ENCODE data around the gene ASB10. TPM values are rescaled to one million over a fixed set of nuclear protein-coding genes. Genes with fewer than 3 reads are reported as not detected.

Gene ASB10, protein sequence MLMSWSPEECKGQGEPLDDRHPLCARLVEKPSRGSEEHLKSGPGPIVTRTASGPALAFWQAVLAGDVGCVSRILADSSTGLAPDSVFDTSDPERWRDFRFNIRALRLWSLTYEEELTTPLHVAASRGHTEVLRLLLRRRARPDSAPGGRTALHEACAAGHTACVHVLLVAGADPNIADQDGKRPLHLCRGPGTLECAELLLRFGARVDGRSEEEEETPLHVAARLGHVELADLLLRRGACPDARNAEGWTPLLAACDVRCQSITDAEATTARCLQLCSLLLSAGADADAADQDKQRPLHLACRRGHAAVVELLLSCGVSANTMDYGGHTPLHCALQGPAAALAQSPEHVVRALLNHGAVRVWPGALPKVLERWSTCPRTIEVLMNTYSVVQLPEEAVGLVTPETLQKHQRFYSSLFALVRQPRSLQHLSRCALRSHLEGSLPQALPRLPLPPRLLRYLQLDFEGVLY
- total RNA-seq: 10 to 100 TPM in 3 of 4 donors, 1 to 10 TPM in 1; 9.7 to 29.6 (median 23.0) TPM
- polyA plus RNA-seq: 10 to 100 TPM in 2 of 3 donors, 1 to 10 TPM in 1; 3.8 to 25.2 (median 22.5) TPM
- long read RNA-seq, donor 1, transcript ASB10-204 (6 exons, 1,694 nt): major isoform, 5 of 11 reads
- long read RNA-seq, donor 1, partial matches to known transcripts: 1 of 11 reads
- long read RNA-seq, donor 1, other reads (novel, unspliced or antisense): 3 of 11 reads
- long read RNA-seq, donor 2, transcript ASB10-204 (6 exons, 1,694 nt): major isoform, 71 of 105 reads
- long read RNA-seq, donor 2, transcript ASB10-202 (6 exons, 1,738 nt): minor isoform, 13 of 105 reads
- long read RNA-seq, donor 2, partial matches to known transcripts: 6 of 105 reads
- long read RNA-seq, donor 2, other reads (novel, unspliced or antisense): 14 of 105 reads

DNA sequence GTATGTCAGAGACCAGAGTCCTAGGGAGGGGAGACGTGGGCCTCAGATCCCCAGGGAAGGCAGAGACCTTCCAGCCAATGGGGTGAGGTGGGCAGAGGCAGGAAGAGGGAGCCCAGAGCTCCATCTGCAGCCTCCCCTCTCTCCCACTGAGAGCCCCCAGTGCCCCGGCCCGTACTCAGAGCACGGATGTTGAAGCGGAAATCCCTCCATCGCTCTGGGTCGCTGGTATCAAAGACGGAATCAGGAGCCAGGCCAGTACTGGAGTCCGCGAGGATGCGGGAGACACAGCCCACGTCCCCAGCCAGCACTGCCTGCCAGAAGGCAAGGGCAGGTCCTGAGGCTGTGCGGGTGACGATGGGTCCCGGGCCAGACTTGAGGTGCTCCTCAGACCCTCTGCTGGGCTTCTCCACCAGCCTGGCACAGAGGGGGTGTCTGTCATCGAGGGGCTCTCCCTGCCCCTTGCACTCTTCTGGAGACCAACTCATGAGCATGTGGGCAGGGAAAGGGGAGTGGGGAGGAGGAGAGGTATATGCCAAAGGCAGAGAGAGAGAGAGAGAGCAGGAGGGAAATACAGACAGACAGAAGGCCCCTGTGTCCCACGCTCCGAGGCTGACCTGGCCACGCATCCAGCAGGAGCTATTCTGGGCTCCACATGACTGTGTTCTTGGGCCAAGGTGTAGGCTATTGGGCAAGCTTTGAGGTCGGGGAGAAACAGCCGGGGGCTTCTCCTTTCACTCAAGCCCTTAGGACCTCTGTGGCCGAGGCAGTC lies at the start of gene ASB10:
ASB10 (minus strand) TSS at position 611 of the 769 bp plus-strand sequence; CDS start at position 491, 120 bp downstream.
- Histone ChIP-seq H3K4me3 (peak within 1 kb of the TSS; percentile 67), H3K4me1 (peaks cover 32% of the 10 kb centered on the region), H3K27ac (peak within 1 kb of the TSS; percentile 97), H3K27me3 (ENCODE audit: insufficient read depth in 3 of 3, low read length in 2 of 3) (no peaks in the 10 kb centered on the region), H3K9me3 (no peaks in the 10 kb centered on the region), H3K36me3 (ENCODE audit: insufficient read depth in 1 of 2, low read depth in 1 of 2) (peaks cover 0 to 13% of the 10 kb centered on the region in 2 donors)
- DNase-seq (peak; percentile 54 to 84), ATAC-seq (peak; percentile 84 to 89 (median 86))
- intact Hi-C loops (cut with DNase I): no loop called here
- 19 to 34% (median 25%) methylated on average over 21 to 22 of the region's 22 CpGs for WGBS, 3 donors
- TF ChIP-seq, protein P1, sequence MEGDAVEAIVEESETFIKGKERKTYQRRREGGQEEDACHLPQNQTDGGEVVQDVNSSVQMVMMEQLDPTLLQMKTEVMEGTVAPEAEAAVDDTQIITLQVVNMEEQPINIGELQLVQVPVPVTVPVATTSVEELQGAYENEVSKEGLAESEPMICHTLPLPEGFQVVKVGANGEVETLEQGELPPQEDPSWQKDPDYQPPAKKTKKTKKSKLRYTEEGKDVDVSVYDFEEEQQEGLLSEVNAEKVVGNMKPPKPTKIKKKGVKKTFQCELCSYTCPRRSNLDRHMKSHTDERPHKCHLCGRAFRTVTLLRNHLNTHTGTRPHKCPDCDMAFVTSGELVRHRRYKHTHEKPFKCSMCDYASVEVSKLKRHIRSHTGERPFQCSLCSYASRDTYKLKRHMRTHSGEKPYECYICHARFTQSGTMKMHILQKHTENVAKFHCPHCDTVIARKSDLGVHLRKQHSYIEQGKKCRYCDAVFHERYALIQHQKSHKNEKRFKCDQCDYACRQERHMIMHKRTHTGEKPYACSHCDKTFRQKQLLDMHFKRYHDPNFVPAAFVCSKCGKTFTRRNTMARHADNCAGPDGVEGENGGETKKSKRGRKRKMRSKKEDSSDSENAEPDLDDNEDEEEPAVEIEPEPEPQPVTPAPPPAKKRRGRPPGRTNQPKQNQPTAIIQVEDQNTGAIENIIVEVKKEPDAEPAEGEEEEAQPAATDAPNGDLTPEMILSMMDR (IDR thresholded peaks at IDR 0.05): no peak

DNA sequence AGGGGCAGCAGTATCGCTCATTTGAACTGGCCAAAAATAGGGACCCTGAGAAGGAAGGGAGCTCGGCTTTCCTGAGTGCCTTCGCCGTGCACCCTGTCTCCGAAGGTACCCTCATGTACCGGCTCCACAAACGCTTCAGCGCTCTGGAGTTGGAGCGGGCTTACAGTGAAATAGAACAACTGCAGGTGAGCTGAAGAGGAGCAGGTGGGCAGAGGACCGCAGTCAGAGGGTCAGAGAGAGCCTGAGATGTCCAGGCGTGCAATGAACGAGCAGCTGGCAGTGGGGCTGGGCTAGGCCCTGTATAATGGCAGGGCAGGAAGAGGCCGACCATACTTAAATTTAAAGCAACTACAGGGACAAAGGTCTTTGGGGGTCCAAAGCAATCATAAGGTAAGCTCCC lies 49.4 kb upstream of the ASB10 start:
- H3K27ac ChIP-seq: peak overlapping the region; percentile 78
- no peak for ATAC-seq
- peaks cover 37% of the 10 kb centered on the region for H3K4me1 ChIP-seq
- DNase-seq: no peak
- no peaks in the 10 kb centered on the region for H3K27me3 ChIP-seq (ENCODE audit: insufficient read depth in 3 of 3, low read length in 2 of 3)
- H3K9me3 ChIP-seq: no peaks in the 10 kb centered on the region
- intact Hi-C loops (cut with DNase I): no loop called here
- TF ChIP-seq, protein P1 (IDR thresholded peaks at IDR 0.05): no peak
- H3K4me3 ChIP-seq: no peak overlapping the region
- peaks cover 7 to 68% of the 10 kb centered on the region in 2 donors for H3K36me3 ChIP-seq (ENCODE audit: insufficient read depth in 1 of 2, low read depth in 1 of 2)
- WGBS, 3 donors: 79 to 84% (median 82%) methylated on average over 13 of the region's 13 CpGs

DNA sequence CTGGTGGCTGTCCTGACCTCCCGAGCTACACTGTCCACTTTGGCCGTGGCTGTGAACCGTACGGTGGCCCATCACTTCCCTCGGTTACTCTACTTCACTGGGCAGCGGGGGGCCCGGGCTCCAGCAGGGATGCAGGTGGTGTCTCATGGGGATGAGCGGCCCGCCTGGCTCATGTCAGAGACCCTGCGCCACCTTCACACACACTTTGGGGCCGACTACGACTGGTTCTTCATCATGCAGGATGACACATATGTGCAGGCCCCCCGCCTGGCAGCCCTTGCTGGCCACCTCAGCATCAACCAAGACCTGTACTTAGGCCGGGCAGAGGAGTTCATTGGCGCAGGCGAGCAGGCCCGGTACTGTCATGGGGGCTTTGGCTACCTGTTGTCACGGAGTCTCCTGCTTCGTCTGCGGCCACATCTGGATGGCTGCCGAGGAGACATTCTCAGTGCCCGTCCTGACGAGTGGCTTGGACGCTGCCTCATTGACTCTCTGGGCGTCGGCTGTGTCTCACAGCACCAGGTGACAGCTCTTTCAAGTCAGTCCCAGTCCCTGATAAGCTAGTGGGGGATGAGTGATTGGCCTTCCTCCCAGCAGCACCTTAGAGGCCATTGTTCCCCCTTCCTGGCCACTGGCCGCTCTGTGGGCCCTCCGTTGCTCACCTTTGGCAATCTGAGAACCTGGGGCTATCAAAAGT lies 48.2 kb upstream of the ASB10 start:
- DNase-seq: no peak
- intact Hi-C loops (cut with DNase I): no loop called here
- no peaks in the 10 kb centered on the region for H3K27me3 ChIP-seq (ENCODE audit: insufficient read depth in 3 of 3, low read length in 2 of 3)

More for the DNA sequence above, 48.2 kb upstream of the ASB10 start:
- ATAC-seq: no peak
- Histone ChIP-seq H3K27ac (no peak overlapping the region), H3K4me3 (no peak overlapping the region), H3K36me3 (ENCODE audit: insufficient read depth in 1 of 2, low read depth in 1 of 2) (peaks cover 7 to 57% of the 10 kb centered on the region in 2 donors), H3K9me3 (no peaks in the 10 kb centered on the region), H3K4me1 (peaks cover 33% of the 10 kb centered on the region)
- TF ChIP-seq, protein P1 (IDR thresholded peaks at IDR 0.05): no peak
- 80 to 91% (median 87%) methylated on average over 28 of the region's 28 CpGs for WGBS, 3 donors
